ENCODE data around the gene MMP15. TPM values are rescaled to one million over a fixed set of nuclear protein-coding genes. Genes with fewer than 3 reads are reported as not detected.

MMP15 gene
- total and polyA plus RNA-seq, 2 of the 13 experiments (the other 11 are each of a cell fraction or from before 2014, with no cell fraction given), result 35.2 to 44.9 TPM

DNA sequence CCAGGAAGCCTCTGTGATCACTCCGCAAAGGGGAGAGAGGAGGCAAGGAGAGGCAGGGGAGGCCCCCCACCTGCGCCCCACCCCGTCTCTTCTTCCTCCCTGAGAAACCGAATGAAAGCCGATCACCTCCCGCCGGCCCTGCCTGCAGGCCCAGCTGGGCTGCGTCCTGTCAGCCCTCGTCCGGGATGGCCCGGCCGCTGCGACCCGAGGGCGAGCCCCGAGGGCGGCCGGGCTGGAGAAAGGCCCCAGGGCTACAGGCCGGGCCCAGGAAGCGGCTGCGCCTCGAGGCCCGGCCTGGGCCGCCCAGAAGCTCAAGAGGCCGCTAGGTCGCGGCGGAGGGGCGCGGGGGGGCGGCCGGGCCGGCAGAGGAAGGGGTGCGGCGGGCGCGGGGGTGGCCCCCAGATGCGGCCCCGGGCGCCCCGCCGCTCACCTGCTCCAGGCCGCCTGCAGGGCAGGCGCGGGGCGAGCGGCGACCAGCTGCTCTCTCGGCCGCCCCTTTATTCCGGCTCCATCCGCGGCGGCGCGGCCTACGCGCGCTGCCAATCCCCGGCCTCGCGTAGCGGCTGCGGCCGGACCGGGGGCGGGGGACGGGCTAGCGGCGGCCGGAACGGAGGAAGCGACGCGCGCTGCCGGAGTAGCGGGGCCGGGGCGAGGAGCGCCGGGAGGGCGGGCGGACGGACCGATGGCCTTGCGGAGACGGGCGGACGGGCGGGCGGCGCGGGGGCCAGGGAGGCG, 25.4 kb upstream of the MMP15 start, which contains the start of gene ZNF319:
ZNF319 (minus strand) TSS at position 702 of the 735 bp plus-strand sequence. CDS start 2,407 bp downstream, outside the sequence.
- Histone ChIP-seq H3K9me3 (ENCODE audit: low read length) (no peaks in the 10 kb centered on the region), H2AFZ (ENCODE audit: low read length) (no peak within 1 kb of the TSS), H3K79me2 (ENCODE audit: insufficient read depth, low read length) (peaks cover 7% of the 10 kb centered on the region), H3K4me1 (ENCODE audit: insufficient read depth, low read length) (peaks cover 34% of the 10 kb centered on the region), H4K20me1 (ENCODE audit: insufficient read depth, low read length) (no peaks in the 10 kb centered on the region), H3K36me3 (replicated peaks in 1 of 2; ENCODE audit: control insufficient read depth in 1 of 2, insufficient read depth in 2 of 2, low read length in 2 of 2) (peaks cover 10 to 34% of the 10 kb centered on the region in 2 experiments; a peak in 4 of 5 replicates), H3K27me3 (ENCODE audit: control insufficient read depth in 1 of 2, insufficient read depth in 2 of 2, low read length in 2 of 2) (no peaks in the 10 kb centered on the region; a peak in 1 of 5 replicates), H3K4me2 (ENCODE audit: low read depth, low read length) (peak within 1 kb of the TSS; percentile 99), H3K9ac (ENCODE audit: insufficient read depth, low read depth, low read length) (peak within 1 kb of the TSS; percentile 81), H3K4me3 (replicated peaks in 1 of 3; ENCODE audit: insufficient read depth in 1 of 3, low read depth in 2 of 3, low read length in 3 of 3) (peak within 1 kb of the TSS; percentile 85 to 98 (median 93)), H3K27ac (ENCODE audit: extremely low read length, insufficient read depth, low read length) (peak within 1 kb of the TSS; percentile 81)
- ChIA-PET POLR2A (interaction anchor here (0.8 to 4.1 kb wide), 11 partner anchors 24 to 265 kb away, joined by 3 to 24 read pairs (median 4); partner anchors contain the start of genes CFAP20, KATNB1 and KIFC3), CTCF (ENCODE audit: low intra/inter-chr PET ratio, low total read pairs) (interaction anchor here (0.7 to 0.9 kb wide), 2 partner anchors 243 to 351 kb away, joined by 3 to 5 read pairs; no protein-coding TSS in a partner anchor)
- in situ Hi-C loops (cut with HindIII; ENCODE audit: extremely low pct_ligation_motif_present, low pct_unique_long_range_greater_than_20kb) (loop anchor here (5.0 kb wide), 2 partner anchors 103 to 243 kb away; no protein-coding TSS in a partner anchor), intact Hi-C loops (cut with micrococcal nuclease; ENCODE audit: unreplicated experiment) (loop anchor here (2.0 to 10.0 kb wide), 3 partner anchors 99 to 265 kb away; partner anchors contain the start of gene KATNB1)
- peak; percentile 13 for ATAC-seq
- no peak for FAIRE-seq
- no TSS peak for BruUV-seq (replicated peaks)
- 8% methylated on average over 8 of the region's 95 CpGs for WGBS (ENCODE audit: low lambda C conversion rate)
- no peak for DNase-seq (ENCODE audit: low spot score)
- TF ChIP-seq ZHX1 (CRISPR knock-in tag; IDR thresholded peaks at IDR 0.05; ENCODE audit: low read depth), result no peak
- TF ChIP-seq ZNF563 (CRISPR knock-in tag; IDR thresholded peaks at IDR 0.05), result peak; percentile 83
- peak; percentile 27; the same call in 1 of the 2 replicates for TF ChIP-seq ZSCAN21 (CRISPR knock-in tag; IDR thresholded peaks at IDR 0.05; ENCODE audit: borderline replicate concordance)
- peak; percentile 13; the same call in 1 of the 2 replicates for TF ChIP-seq SPEN (CRISPR knock-in tag; IDR thresholded peaks at IDR 0.05; ENCODE audit: low read depth)
- peak; percentile 25; the same call in 1 of the 2 replicates for TF ChIP-seq YEATS4 (CRISPR knock-in tag; IDR thresholded peaks at IDR 0.05; ENCODE audit: borderline replicate concordance)
- TF ChIP-seq NFE2L2 (IDR thresholded peaks at IDR 0.05; ENCODE audit: low read length), result no peak
- no peak for TF ChIP-seq ZNF414 (CRISPR knock-in tag; IDR thresholded peaks at IDR 0.05)
- TF ChIP-seq GABPA (IDR thresholded peaks at IDR 0.05; ENCODE audit: low read depth, low read length), result peak; percentile 42
- no peak for TF ChIP-seq GABPA (CRISPR knock-in tag; IDR thresholded peaks at IDR 0.05; ENCODE audit: low read depth)
- TF ChIP-seq, protein P1, sequence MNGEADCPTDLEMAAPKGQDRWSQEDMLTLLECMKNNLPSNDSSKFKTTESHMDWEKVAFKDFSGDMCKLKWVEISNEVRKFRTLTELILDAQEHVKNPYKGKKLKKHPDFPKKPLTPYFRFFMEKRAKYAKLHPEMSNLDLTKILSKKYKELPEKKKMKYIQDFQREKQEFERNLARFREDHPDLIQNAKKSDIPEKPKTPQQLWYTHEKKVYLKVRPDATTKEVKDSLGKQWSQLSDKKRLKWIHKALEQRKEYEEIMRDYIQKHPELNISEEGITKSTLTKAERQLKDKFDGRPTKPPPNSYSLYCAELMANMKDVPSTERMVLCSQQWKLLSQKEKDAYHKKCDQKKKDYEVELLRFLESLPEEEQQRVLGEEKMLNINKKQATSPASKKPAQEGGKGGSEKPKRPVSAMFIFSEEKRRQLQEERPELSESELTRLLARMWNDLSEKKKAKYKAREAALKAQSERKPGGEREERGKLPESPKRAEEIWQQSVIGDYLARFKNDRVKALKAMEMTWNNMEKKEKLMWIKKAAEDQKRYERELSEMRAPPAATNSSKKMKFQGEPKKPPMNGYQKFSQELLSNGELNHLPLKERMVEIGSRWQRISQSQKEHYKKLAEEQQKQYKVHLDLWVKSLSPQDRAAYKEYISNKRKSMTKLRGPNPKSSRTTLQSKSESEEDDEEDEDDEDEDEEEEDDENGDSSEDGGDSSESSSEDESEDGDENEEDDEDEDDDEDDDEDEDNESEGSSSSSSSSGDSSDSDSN (CRISPR knock-in tag; IDR thresholded peaks at IDR 0.05), result peak; percentile 98
- peak; percentile 50; the same call in 1 of the 2 replicates for TF ChIP-seq ZNF746 (CRISPR knock-in tag; IDR thresholded peaks at IDR 0.05)
- TF ChIP-seq ZFY (CRISPR knock-in tag; IDR thresholded peaks at IDR 0.05), result peak; percentile 99

Measured in HepG2 (cell line).